ENCODE measurements around the gene ACTL7B. TPM values are rescaled to one million over a fixed set of nuclear protein-coding genes. Genes with fewer than 3 reads are reported as not detected.

The ACTL7B gene
- total and polyA plus RNA-seq, 2 donors (not counting 1 experiment from before 2014, with no cell fraction given), result not detected

DNA sequence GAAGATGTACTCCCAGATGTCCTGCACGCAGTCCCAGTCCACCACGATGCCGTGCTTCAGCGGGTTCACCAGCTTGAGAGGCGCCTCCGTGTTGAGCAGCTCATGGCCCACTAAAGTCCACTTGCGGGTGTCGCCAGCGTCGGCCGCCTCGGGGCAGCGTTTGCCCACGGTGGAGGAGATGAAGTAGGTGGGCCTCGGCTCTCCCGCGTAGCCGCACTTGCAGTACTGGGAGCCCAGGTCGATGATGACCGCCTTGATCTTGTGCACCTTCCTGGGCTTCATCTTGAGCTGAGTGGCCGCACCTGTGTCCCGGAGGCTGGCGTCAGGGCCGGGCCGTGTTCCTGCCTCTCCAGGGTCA, 278 bp downstream of the ACTL7B start:
- no peak for TF ChIP-seq EZH2 (IDR thresholded peaks at IDR 0.05; ENCODE audit: low read length, missing control alignments)
- TF ChIP-seq, protein P1, sequence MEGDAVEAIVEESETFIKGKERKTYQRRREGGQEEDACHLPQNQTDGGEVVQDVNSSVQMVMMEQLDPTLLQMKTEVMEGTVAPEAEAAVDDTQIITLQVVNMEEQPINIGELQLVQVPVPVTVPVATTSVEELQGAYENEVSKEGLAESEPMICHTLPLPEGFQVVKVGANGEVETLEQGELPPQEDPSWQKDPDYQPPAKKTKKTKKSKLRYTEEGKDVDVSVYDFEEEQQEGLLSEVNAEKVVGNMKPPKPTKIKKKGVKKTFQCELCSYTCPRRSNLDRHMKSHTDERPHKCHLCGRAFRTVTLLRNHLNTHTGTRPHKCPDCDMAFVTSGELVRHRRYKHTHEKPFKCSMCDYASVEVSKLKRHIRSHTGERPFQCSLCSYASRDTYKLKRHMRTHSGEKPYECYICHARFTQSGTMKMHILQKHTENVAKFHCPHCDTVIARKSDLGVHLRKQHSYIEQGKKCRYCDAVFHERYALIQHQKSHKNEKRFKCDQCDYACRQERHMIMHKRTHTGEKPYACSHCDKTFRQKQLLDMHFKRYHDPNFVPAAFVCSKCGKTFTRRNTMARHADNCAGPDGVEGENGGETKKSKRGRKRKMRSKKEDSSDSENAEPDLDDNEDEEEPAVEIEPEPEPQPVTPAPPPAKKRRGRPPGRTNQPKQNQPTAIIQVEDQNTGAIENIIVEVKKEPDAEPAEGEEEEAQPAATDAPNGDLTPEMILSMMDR (conservative IDR thresholded peaks at IDR 0.05 in 1 of 2, IDR thresholded peaks at IDR 0.05 in 1 of 2; ENCODE audit: low read depth in 1 of 2, low read length in 2 of 2), result no peak
- no peaks in the 10 kb centered on the region for H3K36me3 ChIP-seq (ENCODE audit: control insufficient read depth, insufficient read depth, low read length)
- no peaks in the 10 kb centered on the region for H3K4me1 ChIP-seq (ENCODE audit: control insufficient read depth, extremely low read depth, insufficient read depth, low read length)
- H4K20me1 ChIP-seq (ENCODE audit: control insufficient read depth, extremely low read depth, insufficient read depth, low read length), result no peaks in the 10 kb centered on the region
- H2AFZ ChIP-seq (ENCODE audit: low read length), result no peak overlapping the region
- no peaks in the 10 kb centered on the region for H3K9me3 ChIP-seq (ENCODE audit: control insufficient read depth, insufficient read depth, low read depth, low read length)
- no peak for DNase-seq (ENCODE audit: low read depth in 2 of 2)
- H3K9ac ChIP-seq (ENCODE audit: insufficient read depth, low read length), result no peak overlapping the region
- H3K4me2 ChIP-seq (ENCODE audit: extremely low read depth, insufficient read depth, low read length), result no peak overlapping the region
- H3K4me3 ChIP-seq (replicated peaks in 1 of 4; ENCODE audit: control extremely low read depth in 1 of 4, insufficient read depth in 1 of 4, low read depth in 3 of 4, low read length in 4 of 4), result no peak overlapping the region
- no peaks in the 10 kb centered on the region for H3K27me3 ChIP-seq (ENCODE audit: control insufficient read depth, insufficient read depth, low read length)
- no peaks in the 10 kb centered on the region for H3K79me2 ChIP-seq (ENCODE audit: control insufficient read depth, insufficient read depth, low read length)
- H3K27ac ChIP-seq (ENCODE audit: insufficient read depth, low read length), result no peak overlapping the region

GRCh38 chr9:108854641-108855528, 901 bp downstream of the ACTL7B start:
- TF ChIP-seq EZH2 (IDR thresholded peaks at IDR 0.05; ENCODE audit: low read length, missing control alignments), result no peak
- TF ChIP-seq, protein P1 (conservative IDR thresholded peaks at IDR 0.05 in 1 of 2, IDR thresholded peaks at IDR 0.05 in 1 of 2; ENCODE audit: low read depth in 1 of 2, low read length in 2 of 2), result no peak

GRCh38 chr9:108854094-108854493, 1.7 kb downstream of the ACTL7B start:
- H3K4me2 ChIP-seq (ENCODE audit: extremely low read depth, insufficient read depth, low read length), result no peak overlapping the region
- H3K27me3 ChIP-seq (ENCODE audit: control insufficient read depth, insufficient read depth, low read length), result no peaks in the 10 kb centered on the region
- H3K27ac ChIP-seq (ENCODE audit: insufficient read depth, low read length), result no peak overlapping the region
- no peaks in the 10 kb centered on the region for H3K36me3 ChIP-seq (ENCODE audit: control insufficient read depth, insufficient read depth, low read length)
- DNase-seq (ENCODE audit: low read depth in 2 of 2), result no peak
- TF ChIP-seq EZH2 (IDR thresholded peaks at IDR 0.05; ENCODE audit: low read length, missing control alignments), result no peak
- TF ChIP-seq, protein P1 (conservative IDR thresholded peaks at IDR 0.05 in 1 of 2, IDR thresholded peaks at IDR 0.05 in 1 of 2; ENCODE audit: low read depth in 1 of 2, low read length in 2 of 2), result no peak
- H3K4me3 ChIP-seq (replicated peaks in 1 of 4; ENCODE audit: control extremely low read depth in 1 of 4, insufficient read depth in 1 of 4, low read depth in 3 of 4, low read length in 4 of 4), result no peak overlapping the region
- H3K79me2 ChIP-seq (ENCODE audit: control insufficient read depth, insufficient read depth, low read length), result no peaks in the 10 kb centered on the region
- no peak overlapping the region for H2AFZ ChIP-seq (ENCODE audit: low read length)
- H3K4me1 ChIP-seq (ENCODE audit: control insufficient read depth, extremely low read depth, insufficient read depth, low read length), result no peaks in the 10 kb centered on the region
- H3K9ac ChIP-seq (ENCODE audit: insufficient read depth, low read length), result no peak overlapping the region
- H4K20me1 ChIP-seq (ENCODE audit: control insufficient read depth, extremely low read depth, insufficient read depth, low read length), result no peaks in the 10 kb centered on the region
- no peaks in the 10 kb centered on the region for H3K9me3 ChIP-seq (ENCODE audit: control insufficient read depth, insufficient read depth, low read depth, low read length)

More at GRCh38 chr9:108854641-108855528, 901 bp downstream of the ACTL7B start:
- H3K9ac ChIP-seq (ENCODE audit: insufficient read depth, low read length), result no peak overlapping the region
- H3K4me3 ChIP-seq (replicated peaks in 1 of 4; ENCODE audit: control extremely low read depth in 1 of 4, insufficient read depth in 1 of 4, low read depth in 3 of 4, low read length in 4 of 4), result no peak overlapping the region
- H3K27me3 ChIP-seq (ENCODE audit: control insufficient read depth, insufficient read depth, low read length), result no peaks in the 10 kb centered on the region
- H3K36me3 ChIP-seq (ENCODE audit: control insufficient read depth, insufficient read depth, low read length), result no peaks in the 10 kb centered on the region
- H3K79me2 ChIP-seq (ENCODE audit: control insufficient read depth, insufficient read depth, low read length), result no peaks in the 10 kb centered on the region
- H4K20me1 ChIP-seq (ENCODE audit: control insufficient read depth, extremely low read depth, insufficient read depth, low read length), result no peaks in the 10 kb centered on the region
- peak in 1 of 2 donors; percentile 8 for DNase-seq (ENCODE audit: low read depth in 2 of 2)
- no peaks in the 10 kb centered on the region for H3K9me3 ChIP-seq (ENCODE audit: control insufficient read depth, insufficient read depth, low read depth, low read length)
- no peaks in the 10 kb centered on the region for H3K4me1 ChIP-seq (ENCODE audit: control insufficient read depth, extremely low read depth, insufficient read depth, low read length)
- H3K4me2 ChIP-seq (ENCODE audit: extremely low read depth, insufficient read depth, low read length), result no peak overlapping the region
- H2AFZ ChIP-seq (ENCODE audit: low read length), result no peak overlapping the region
- no peak overlapping the region for H3K27ac ChIP-seq (ENCODE audit: insufficient read depth, low read length)
